Thyroid gland (tissue), 4 donors: ENCODE results near the gene NCS1.

ENCODE experiments used
- POLR2A ChIP-seq, 2 donors: fragments of 450-650 bp; IDR thresholded peaks; one replicate each; pipeline ENCODE4 v1.6.1; 2017; ENCODE audit warnings: antibody characterized with exemption in 2 of 2, mild to moderate bottlenecking in 2 of 2, moderate library complexity in 1 of 2
- TF ChIP-seq, protein P1 (sequence below), 6 experiments: fragments of 200-600 bp in 3 of 6; fragments of 450-650 bp in 3 of 6; sonication (generic) in 3 of 6; IDR thresholded peaks; one replicate each; pipeline ENCODE4 v1.5.1; 2016 to 2019; ENCODE audit warnings: antibody characterized with exemption in 6 of 6, mild to moderate bottlenecking in 2 of 6, inconsistent platforms in 1 of 6, moderate library complexity in 1 of 6

- TF ChIP-seq, protein P1, sequence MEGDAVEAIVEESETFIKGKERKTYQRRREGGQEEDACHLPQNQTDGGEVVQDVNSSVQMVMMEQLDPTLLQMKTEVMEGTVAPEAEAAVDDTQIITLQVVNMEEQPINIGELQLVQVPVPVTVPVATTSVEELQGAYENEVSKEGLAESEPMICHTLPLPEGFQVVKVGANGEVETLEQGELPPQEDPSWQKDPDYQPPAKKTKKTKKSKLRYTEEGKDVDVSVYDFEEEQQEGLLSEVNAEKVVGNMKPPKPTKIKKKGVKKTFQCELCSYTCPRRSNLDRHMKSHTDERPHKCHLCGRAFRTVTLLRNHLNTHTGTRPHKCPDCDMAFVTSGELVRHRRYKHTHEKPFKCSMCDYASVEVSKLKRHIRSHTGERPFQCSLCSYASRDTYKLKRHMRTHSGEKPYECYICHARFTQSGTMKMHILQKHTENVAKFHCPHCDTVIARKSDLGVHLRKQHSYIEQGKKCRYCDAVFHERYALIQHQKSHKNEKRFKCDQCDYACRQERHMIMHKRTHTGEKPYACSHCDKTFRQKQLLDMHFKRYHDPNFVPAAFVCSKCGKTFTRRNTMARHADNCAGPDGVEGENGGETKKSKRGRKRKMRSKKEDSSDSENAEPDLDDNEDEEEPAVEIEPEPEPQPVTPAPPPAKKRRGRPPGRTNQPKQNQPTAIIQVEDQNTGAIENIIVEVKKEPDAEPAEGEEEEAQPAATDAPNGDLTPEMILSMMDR (IDR thresholded peaks at IDR 0.05) = no peak
- TF ChIP-seq POLR2A (IDR thresholded peaks at IDR 0.05) = no peak
Measured at GRCh38 chr9:130143958-130144366, 28.2 kb upstream of the NCS1 start.
